AG09319 (cell line): ENCODE data around the gene ATP6V1A.

ENCODE experiments used
- DNase-seq: peaks from one replicate; pipeline ENCODE4 v3.0.0-alpha.2; 2010; ENCODE audit warnings: low read depth; ENCODE audit errors: extremely low read depth
- TF ChIP-seq, protein P1 (sequence below): IDR thresholded peaks from 2 replicates; pipeline ENCODE4 v1.5.1; 2011; ENCODE audit warnings: low read depth, mild to moderate bottlenecking, inconsistent platforms, low read length, moderate library complexity

The ATP6V1A gene

DNA sequence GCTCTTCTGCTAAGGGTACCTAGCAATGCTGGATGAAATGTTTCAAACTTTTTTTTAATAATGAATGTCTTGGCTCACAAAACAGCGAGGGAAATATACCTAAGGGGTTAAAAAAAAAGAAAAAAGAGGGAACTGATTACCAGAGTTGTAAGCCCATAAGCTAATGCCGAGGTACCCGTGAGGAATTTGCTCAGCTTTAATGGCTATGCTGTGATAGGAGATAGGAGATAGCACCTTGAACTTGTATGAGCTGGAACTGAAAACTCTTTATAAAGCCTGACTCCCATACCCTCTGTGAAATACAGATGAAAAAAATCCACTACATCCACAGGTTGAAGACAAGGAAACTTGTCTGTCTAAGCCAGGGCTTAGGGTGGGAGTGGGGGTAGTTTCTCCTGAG is 105.7 kb downstream of the ATP6V1A start:
- TF ChIP-seq, protein P1, sequence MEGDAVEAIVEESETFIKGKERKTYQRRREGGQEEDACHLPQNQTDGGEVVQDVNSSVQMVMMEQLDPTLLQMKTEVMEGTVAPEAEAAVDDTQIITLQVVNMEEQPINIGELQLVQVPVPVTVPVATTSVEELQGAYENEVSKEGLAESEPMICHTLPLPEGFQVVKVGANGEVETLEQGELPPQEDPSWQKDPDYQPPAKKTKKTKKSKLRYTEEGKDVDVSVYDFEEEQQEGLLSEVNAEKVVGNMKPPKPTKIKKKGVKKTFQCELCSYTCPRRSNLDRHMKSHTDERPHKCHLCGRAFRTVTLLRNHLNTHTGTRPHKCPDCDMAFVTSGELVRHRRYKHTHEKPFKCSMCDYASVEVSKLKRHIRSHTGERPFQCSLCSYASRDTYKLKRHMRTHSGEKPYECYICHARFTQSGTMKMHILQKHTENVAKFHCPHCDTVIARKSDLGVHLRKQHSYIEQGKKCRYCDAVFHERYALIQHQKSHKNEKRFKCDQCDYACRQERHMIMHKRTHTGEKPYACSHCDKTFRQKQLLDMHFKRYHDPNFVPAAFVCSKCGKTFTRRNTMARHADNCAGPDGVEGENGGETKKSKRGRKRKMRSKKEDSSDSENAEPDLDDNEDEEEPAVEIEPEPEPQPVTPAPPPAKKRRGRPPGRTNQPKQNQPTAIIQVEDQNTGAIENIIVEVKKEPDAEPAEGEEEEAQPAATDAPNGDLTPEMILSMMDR, result no peak
- no peak for DNase-seq
